Coronary artery (tissue), 2 donors: ENCODE measurements around the gene RBMS1.

Experiments used
- DNase-seq: peaks from one replicate; pipeline ENCODE4 v3.0.0-alpha.2; 2017; ENCODE audit warnings: low spot score
- H3K27ac ChIP-seq, 2 donors: fragments of 200-600 bp; sonication (generic); one replicate each; pipeline ENCODE4 v1.5.1; 2016 to 2019
- H3K4me3 ChIP-seq: fragments of 200-600 bp; sonication (generic); 2 replicates; pipeline ENCODE4 v1.5.1; 2016; ENCODE audit warnings: mild to moderate bottlenecking, moderate library complexity
- CTCF ChIP-seq: fragments of 200-600 bp; sonication (generic); IDR thresholded peaks from one replicate; pipeline ENCODE4 v1.5.1; 2019; ENCODE audit warnings: antibody characterized with exemption

Gene RBMS1

GRCh38 chr2:160402997-160403979 lies 90.3 kb downstream of the RBMS1 start:
- DNase-seq: no peak
- Histone ChIP-seq H3K4me3 (peak overlapping the region; percentile 98), H3K27ac (peak overlapping the region in 1 of 2 donors; percentile 5)
- no peak for TF ChIP-seq CTCF

- no peak overlapping the region for H3K4me3 ChIP-seq
- TF ChIP-seq CTCF: no peak
- DNase-seq: no peak
- H3K27ac ChIP-seq: no peak overlapping the region
Measured at GRCh38 chr2:160402501-160402900, 91.1 kb downstream of the RBMS1 start.

GRCh38 chr2:160401895-160402294 lies 91.7 kb downstream of the RBMS1 start:
- no peak for DNase-seq
- no peak for TF ChIP-seq CTCF
- Histone ChIP-seq H3K27ac (no peak overlapping the region), H3K4me3 (no peak overlapping the region)

- no peak overlapping the region for H3K4me3 ChIP-seq
- no peak for TF ChIP-seq CTCF
- DNase-seq: no peak
- no peak overlapping the region for H3K27ac ChIP-seq
Measured at GRCh38 chr2:160399880-160400279, 93.7 kb downstream of the RBMS1 start.

- TF ChIP-seq CTCF: no peak
- no peak overlapping the region for H3K4me3 ChIP-seq
- no peak for DNase-seq
- no peak overlapping the region for H3K27ac ChIP-seq
Measured at GRCh38 chr2:160397530-160397865, 96.1 kb downstream of the RBMS1 start.

- no peak overlapping the region for H3K27ac ChIP-seq
- DNase-seq: no peak
- H3K4me3 ChIP-seq: no peak overlapping the region
- no peak for TF ChIP-seq CTCF
Measured at GRCh38 chr2:160394153-160394552, 99.5 kb downstream of the RBMS1 start.

- DNase-seq: no peak
- TF ChIP-seq CTCF: no peak
- H3K27ac ChIP-seq: no peak overlapping the region
- H3K4me3 ChIP-seq: no peak overlapping the region
Measured at GRCh38 chr2:160392201-160392600, 101.4 kb downstream of the RBMS1 start.
